RCC 7860 (cell line): Measurements from ENCODE around the gene TXNDC2.
"Not testable (repeated sequence)": the region's sequence is repeated elsewhere in the genome, so short reads cannot be mapped to it uniquely, and the experiment has no call there.

Experiments
- DNase-seq: peaks from one replicate; pipeline ENCODE4 v3.0.0-alpha.2; 2015; ENCODE audit warnings: low spot score
- FAIRE-seq: peaks from 2 replicates; lab custom pipeline; 2012; peaks lifted over from hg19 to GRCh38; lab: Jason Lieb, UNC

The TXNDC2 gene

GRCh38 chr18:9885170-9886004 is at the start of gene TXNDC2:
TSS of gene TXNDC2 (plus strand) at chr18:9885973. CDS start at chr18:9886681, 708 bp downstream.
- FAIRE-seq (no peak), DNase-seq (no peak)

DNA sequence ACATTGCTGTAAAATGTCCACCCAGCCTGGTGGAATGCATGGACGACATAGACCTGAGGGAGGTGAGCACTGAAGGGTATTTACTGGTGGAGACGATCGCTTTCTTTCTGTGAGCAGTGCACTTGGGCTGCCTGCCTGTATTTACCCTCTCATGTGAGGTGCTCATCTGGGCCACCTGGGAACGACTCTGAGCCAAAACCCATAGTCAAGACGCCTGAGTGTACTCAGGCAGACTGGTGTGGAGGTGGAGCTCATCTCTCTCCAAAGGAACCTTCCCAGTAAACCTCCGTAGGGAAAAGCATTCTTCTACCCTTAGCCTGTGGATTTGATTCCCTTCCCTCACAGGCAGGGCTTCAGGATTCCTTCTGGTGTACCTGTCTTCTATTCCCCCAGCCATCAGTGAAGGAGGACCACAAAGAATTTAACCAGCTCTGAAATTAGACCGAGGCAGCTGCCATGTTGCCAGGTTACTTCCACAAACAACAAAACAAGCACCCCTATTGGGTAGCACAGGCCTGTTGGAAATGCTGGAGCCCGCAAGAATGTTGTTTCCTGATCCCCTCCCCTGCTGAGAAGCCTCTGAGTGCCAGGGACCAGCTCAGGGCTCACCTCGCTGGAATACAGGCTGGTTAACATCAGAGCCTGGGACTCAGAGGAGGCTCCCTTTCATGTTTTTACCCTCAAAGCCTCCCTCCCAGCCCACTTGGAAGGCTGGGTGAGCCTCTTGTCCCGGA is 47.5 kb upstream of the TXNDC2 start:
- DNase-seq (no peak), FAIRE-seq (no peak)

- no peak for FAIRE-seq
Observed at GRCh38 chr18:9839211-9839610, 46.6 kb upstream of the TXNDC2 start.

DNA sequence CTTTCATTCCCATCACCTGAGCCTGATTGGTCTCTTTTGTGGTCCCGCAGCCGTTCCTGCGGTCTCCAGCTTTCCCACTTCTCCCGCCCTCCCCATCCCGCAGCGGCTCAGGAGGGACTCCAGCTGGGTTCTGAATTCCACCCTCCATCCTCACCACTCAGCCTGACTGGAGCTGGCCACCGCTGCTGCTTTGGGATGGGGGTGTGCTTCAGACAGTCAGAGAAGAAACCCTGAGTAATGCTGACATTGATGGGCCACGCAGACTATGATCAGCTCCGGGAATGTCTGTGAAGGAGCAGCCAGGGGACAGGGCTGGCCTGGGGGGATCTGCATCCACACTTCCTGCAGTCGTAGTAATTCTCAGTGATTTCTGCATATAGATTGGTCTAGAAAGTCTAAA is 45.9 kb upstream of the TXNDC2 start:
- DNase-seq: no peak
- no peak for FAIRE-seq

More at GRCh38 chr18:9839211-9839610, 46.6 kb upstream of the TXNDC2 start:
- DNase-seq: no peak

DNA sequence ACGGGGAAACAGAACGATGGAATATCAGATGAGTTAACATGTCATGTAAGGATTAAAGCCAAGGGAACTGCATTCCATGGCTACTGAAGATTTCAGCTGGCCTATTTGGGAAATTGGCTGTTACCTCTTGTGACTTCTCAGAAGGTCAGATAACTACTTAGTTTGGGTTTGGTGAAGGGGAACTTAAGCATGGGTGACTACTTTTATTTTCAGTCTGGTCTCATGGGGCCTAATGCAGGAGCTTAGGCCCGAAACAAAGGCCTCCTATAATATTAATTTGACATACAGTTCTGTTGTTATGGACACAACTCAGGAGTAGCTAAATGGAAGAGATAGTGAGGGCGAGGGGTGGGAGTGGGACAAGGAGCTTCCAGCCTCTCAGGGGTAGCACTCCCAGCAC is 44.0 kb upstream of the TXNDC2 start:
- no peak for FAIRE-seq
- DNase-seq: no peak

- no peak for FAIRE-seq
- no peak for DNase-seq
Observed at GRCh38 chr18:9842448-9842847, 43.3 kb upstream of the TXNDC2 start.

- DNase-seq: no peak
- FAIRE-seq: no peak
Observed at GRCh38 chr18:9845256-9845655, 40.5 kb upstream of the TXNDC2 start.

DNA sequence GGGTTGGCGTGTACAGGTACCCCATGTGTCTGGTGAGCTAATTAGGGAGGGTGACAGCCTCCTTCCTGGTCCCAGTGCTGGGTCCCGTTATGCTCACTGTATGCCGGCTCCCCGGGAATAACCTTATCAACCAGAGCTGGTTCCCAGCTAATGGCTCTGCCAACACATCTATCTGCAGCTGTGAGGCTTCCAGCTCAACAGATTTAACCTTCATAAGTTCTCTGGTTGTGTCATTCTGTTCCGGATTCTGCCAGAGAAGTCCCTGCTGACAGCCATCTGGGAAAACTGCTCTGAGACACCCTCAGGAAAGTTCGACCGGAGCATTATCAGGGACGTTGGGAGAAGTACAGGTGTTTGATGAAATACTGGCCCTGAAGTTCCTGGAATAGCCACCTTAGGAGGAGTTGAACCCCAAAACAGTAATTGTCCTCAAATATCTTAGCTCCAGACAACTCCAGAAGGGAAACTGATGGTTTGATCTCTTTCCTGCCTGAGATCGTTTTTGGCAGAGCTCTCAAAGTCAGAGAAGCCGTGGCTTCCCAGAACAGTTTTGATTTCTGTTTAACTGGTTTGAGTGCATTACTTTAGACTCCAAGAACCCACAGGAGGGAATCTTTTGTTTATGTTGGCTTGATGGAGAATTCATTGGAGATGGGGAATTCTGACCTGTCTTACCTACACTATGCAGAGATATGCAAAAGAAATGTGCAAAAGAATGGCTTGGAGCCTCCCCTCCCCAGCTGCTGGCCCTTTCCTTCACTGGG is 39.4 kb upstream of the TXNDC2 start:
- DNase-seq: no peak
- FAIRE-seq: no peak

GRCh38 chr18:9848170-9848879 is 37.4 kb upstream of the TXNDC2 start:
- FAIRE-seq (no peak), DNase-seq (no peak)

DNA sequence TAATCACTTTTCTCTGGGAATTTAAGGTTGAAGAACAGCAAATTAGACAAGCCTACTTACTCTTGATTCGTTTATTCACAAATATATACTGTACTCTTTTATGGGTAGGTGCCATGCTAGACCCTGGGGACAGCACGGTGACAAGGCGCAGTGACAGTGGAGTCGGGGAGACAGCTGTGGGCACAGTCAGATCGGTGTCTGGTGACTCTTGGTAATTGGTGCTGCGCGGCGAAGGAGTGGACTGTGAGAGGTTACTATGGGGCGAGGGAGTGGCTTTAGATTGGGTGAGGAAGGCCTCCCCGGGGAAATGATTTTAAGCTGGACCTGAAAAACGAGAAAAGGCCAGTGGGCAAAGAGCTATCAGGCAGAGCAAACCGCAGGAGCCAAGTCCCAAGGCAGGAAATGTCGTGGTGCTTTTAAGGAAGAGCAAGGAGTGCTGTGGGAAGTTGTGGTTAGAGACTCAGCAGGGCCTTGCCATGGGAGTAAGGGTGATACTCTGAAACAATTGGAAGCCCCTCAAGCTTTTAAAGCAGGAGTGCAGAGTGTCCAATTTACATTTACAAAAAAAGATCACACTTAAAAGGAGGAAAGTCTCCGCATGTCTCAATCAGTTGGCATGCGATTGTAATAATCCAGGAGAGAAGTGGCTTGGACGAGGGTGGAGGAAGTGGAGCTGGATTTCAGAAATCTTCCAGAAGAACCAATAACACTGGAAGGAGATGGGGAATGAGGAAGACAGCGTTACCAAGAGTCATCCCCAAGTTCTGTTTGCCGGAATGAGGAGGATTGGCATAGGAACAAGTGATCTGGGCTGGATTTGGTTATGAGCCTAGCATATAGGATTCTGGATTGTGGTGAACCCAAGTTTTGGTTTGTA is 36.1 kb upstream of the TXNDC2 start:
- DNase-seq (no peak), FAIRE-seq (no peak)

GRCh38 chr18:9850309-9850708 is 35.5 kb upstream of the TXNDC2 start:
- no peak for FAIRE-seq
- DNase-seq: no peak

GRCh38 chr18:9851511-9851910 is 34.3 kb upstream of the TXNDC2 start:
- no peak for DNase-seq
- peak; percentile 73 for FAIRE-seq

GRCh38 chr18:9852266-9853081 is 33.3 kb upstream of the TXNDC2 start:
- no peak for FAIRE-seq
- DNase-seq: no peak

- FAIRE-seq: no peak
- no peak for DNase-seq
Observed at GRCh38 chr18:9854801-9855676, 30.7 kb upstream of the TXNDC2 start.

DNA sequence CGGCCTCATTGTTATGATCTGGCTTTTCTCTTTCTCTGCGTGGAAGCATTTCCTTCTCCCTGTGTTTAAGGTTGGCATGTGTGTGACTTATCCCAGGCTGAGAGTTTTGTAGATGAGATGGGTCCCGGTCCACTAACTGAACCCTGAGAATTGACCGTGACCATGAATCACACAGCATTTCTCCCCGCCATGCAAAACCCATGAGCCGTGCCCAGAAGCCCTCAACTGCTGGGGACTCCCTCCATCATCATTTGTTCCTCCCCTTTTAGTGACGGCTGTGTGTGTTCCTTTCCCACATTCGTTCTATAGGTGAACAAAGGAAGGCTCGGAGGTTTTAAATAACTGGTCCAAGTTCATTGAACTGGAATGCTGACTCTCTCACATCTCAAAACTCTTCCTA is 30.1 kb upstream of the TXNDC2 start:
- peak; percentile 56 for DNase-seq
- FAIRE-seq: peak; percentile 76

DNA sequence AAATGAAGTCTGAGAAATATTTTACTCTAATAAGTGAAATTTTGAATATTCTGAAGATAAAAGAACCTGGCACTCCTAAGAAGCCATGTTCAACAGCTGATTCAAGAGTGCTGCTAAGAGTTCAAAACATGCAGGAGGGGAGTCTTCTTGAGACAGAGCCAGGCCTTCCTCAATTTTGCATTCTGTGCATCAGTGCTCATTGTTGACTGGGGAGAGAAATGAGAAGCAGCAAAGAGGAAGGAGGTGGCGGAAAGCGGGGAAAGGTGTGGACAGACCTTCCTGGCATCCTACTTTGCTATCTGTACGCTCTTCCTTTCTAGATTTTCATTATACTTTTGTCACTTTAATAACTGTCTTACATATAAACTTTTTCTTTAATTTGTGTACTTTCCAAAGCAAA is 29.7 kb upstream of the TXNDC2 start:
- DNase-seq (no peak), FAIRE-seq (no peak)

DNA sequence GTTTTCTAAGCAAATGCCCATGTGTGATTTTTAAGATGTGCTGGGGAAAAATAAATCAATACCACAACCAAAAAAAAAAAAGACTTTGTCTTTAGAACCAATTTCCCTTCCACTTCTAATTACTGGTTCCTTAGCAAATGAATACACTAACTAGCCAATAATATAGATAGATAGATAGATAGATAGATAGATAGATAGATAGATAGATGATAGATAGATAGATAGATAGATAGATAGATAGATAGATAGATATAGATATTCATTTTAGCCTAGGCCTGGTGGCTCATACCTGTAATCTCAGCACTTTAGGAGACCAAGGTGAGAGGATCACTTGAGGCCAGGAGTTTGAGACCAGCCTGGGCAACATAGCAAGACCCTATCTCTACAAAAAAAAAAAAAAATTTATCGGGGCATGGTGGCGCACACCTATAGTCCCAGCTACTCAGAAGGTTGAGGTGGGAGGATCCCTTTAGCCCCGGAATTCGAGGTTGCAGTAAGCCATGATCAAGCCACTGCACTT is 28.2 kb upstream of the TXNDC2 start:
- not testable (repeated sequence) for DNase-seq, FAIRE-seq

DNA sequence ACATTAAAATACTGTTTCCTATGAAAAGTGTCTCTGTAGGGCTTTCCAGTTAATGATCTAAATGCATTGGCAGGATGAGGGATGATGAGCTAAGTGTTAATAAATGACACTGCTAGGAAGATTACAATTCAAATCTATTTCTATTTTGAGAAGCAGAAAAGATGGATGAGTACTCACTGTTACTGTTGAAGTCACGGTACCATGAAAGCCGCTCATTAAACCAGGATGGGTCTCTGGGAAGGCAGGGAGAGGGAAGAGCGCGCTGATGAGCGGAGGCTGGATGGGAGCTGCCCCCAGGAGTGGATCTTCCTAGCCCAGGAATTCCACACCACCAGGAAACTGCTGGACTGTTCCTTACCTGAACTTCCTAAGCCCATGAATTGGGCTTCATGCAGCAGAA is 27.1 kb upstream of the TXNDC2 start:
- no peak for DNase-seq
- peak; percentile 39 for FAIRE-seq
